GM19351 (cell line): Measurements from ENCODE around the gene C5AR2.
"Not testable (repeated sequence)": the region's sequence is repeated elsewhere in the genome, so short reads cannot be mapped to it uniquely, and the experiment has no call there.

ENCODE experiments used
- ATAC-seq: cut with Tn5 transposase; IDR thresholded peaks from one replicate; pipeline ENCODE4 v1.9.1; 2021; ENCODE audit warnings: mild to moderate bottlenecking, moderate library complexity; ENCODE audit not compliant: unreplicated experiment

C5AR2 gene

GRCh38 chr19:47331931-47332547, at the start of gene C5AR2:
Gene C5AR2 (plus strand): TSS chr19:47332175. CDS start chr19:47340800, 8,625 bp downstream.
- ATAC-seq: no peak

GRCh38 chr19:47283405-47284059, 48.4 kb upstream of the C5AR2 start:
- no peak for ATAC-seq

GRCh38 chr19:47284324-47284899, 47.6 kb upstream of the C5AR2 start:
- ATAC-seq: no peak

- ATAC-seq: no peak
These were observed 35.9 kb upstream of the C5AR2 start for GRCh38 chr19:47296036-47296435.

GRCh38 chr19:47300867-47301266, 31.1 kb upstream of the C5AR2 start:
- ATAC-seq: not testable (repeated sequence)

- no peak for ATAC-seq
These were observed 29.7 kb upstream of the C5AR2 start for GRCh38 chr19:47302249-47302648.

- ATAC-seq: no peak
These were observed 28.0 kb upstream of the C5AR2 start for GRCh38 chr19:47303966-47304365.

- no peak for ATAC-seq
These were observed 26.6 kb upstream of the C5AR2 start for GRCh38 chr19:47305309-47305751.

- ATAC-seq: no peak
These were observed 25.7 kb upstream of the C5AR2 start for GRCh38 chr19:47306303-47306702.

- no peak for ATAC-seq
These were observed 22.9 kb upstream of the C5AR2 start for GRCh38 chr19:47309038-47309437.

- ATAC-seq: no peak
These were observed 22.4 kb upstream of the C5AR2 start, which contains the start of gene C5AR1 for GRCh38 chr19:47309608-47310007. Gene C5AR1 (plus strand): TSS chr19:47309861. CDS start chr19:47309896, 35 bp downstream.

- no peak for ATAC-seq
These were observed 21.7 kb upstream of the C5AR2 start for GRCh38 chr19:47310323-47310722.

- no peak for ATAC-seq
These were observed 21.2 kb upstream of the C5AR2 start for GRCh38 chr19:47310819-47311218.

- no peak for ATAC-seq
These were observed 19.5 kb upstream of the C5AR2 start for GRCh38 chr19:47312366-47313006.

- ATAC-seq: no peak
These were observed 18.1 kb upstream of the C5AR2 start for GRCh38 chr19:47313754-47314295.

- ATAC-seq: no peak
These were observed 16.7 kb upstream of the C5AR2 start for GRCh38 chr19:47315125-47315821.

- ATAC-seq: no peak
These were observed 15.5 kb upstream of the C5AR2 start for GRCh38 chr19:47316513-47316912.

- ATAC-seq: no peak
These were observed 11.8 kb upstream of the C5AR2 start for GRCh38 chr19:47319923-47320871.

- ATAC-seq: no peak
These were observed 10.3 kb upstream of the C5AR2 start for GRCh38 chr19:47321630-47322029.

GRCh38 chr19:47322058-47322457, 9.9 kb upstream of the C5AR2 start:
- no peak for ATAC-seq
